Measurements from ENCODE around the gene FHOD3. TPM values are rescaled to one million over a fixed set of nuclear protein-coding genes. Genes with fewer than 3 reads are reported as not detected.

FHOD3 gene
- total and polyA plus RNA-seq, 2 donors (not counting 1 experiment from before 2014, with no cell fraction given), result not detected

DNA sequence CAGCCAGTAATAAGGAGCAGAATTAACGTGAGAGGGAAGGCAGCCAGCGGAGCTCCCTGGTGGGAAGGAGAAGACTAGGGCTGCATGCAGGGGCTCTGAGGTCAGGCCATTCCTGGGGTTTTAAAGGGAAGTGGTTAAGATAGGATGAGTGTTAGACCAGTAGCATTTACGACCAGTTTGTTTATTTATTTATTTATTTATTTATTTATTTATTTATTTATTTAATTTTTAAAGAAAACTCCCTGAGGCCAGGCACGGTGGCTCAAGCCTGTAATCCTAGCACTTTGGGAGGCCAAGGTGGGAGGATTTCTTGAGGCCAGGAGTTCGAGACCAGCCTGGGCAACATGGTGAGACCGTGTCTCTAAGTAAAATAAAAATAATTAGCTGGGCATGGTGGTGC lies 152.8 kb downstream of the FHOD3 start:
- Histone ChIP-seq H4K20me1 (ENCODE audit: control insufficient read depth, insufficient read depth, low read length, poor library complexity, severe bottlenecking) (no peaks in the 10 kb centered on the region), H3K36me3 (replicated peaks in 1 of 2; ENCODE audit: control extremely low read depth in 1 of 2, control insufficient read depth in 1 of 2, extremely low read depth in 1 of 2, insufficient read depth in 2 of 2, low read length in 1 of 2) (no peaks in the 10 kb centered on the region), H3K4me2 (replicated peaks; ENCODE audit: low read depth, low read length, poor library complexity, severe bottlenecking) (no peak overlapping the region), H3K9me3 (ENCODE audit: control extremely low read depth in 1 of 3, control insufficient read depth in 2 of 3, insufficient read depth in 1 of 3, low read length in 2 of 3) (no peaks in the 10 kb centered on the region), H3K27me3 (replicated peaks in 1 of 4; ENCODE audit: control extremely low read depth in 1 of 4, control insufficient read depth in 3 of 4, insufficient read depth in 4 of 4, low read length in 3 of 4) (no peaks in the 10 kb centered on the region), H2AFZ (ENCODE audit: insufficient read depth, low read depth, low read length, poor library complexity, severe bottlenecking) (no peak overlapping the region), H3K4me3 (ENCODE audit: control extremely low read depth in 1 of 5, extremely low read depth in 1 of 5, insufficient read depth in 1 of 5, low read depth in 2 of 5, low read length in 4 of 5) (no peak overlapping the region), H3K9ac (ENCODE audit: low read length) (no peak overlapping the region), H3K4me1 (ENCODE audit: control insufficient read depth in 2 of 2, insufficient read depth in 2 of 2, low read length in 2 of 2) (no peaks in the 10 kb centered on the region), H3K27ac (ENCODE audit: low read length in 2 of 2) (no peak overlapping the region), H3K79me2 (ENCODE audit: control insufficient read depth, insufficient read depth, low read length) (no peaks in the 10 kb centered on the region)
- no peaks in the 10 kb centered on the region for H3K4me1 Mint-ChIP-seq
- ATAC-seq (ENCODE audit: low read depth), result no peak
- WGBS (ENCODE audit: insufficient coverage), result 85% methylated on average over 2 of the region's 6 CpGs
- TF ChIP-seq EZH2 (IDR thresholded peaks at IDR 0.05; ENCODE audit: borderline replicate concordance, insufficient read depth, low read depth, low read length, poor library complexity, severe bottlenecking), result no peak
- TF ChIP-seq, protein P1, sequence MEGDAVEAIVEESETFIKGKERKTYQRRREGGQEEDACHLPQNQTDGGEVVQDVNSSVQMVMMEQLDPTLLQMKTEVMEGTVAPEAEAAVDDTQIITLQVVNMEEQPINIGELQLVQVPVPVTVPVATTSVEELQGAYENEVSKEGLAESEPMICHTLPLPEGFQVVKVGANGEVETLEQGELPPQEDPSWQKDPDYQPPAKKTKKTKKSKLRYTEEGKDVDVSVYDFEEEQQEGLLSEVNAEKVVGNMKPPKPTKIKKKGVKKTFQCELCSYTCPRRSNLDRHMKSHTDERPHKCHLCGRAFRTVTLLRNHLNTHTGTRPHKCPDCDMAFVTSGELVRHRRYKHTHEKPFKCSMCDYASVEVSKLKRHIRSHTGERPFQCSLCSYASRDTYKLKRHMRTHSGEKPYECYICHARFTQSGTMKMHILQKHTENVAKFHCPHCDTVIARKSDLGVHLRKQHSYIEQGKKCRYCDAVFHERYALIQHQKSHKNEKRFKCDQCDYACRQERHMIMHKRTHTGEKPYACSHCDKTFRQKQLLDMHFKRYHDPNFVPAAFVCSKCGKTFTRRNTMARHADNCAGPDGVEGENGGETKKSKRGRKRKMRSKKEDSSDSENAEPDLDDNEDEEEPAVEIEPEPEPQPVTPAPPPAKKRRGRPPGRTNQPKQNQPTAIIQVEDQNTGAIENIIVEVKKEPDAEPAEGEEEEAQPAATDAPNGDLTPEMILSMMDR (IDR thresholded peaks at IDR 0.05), result no peak
- H3K9me3 Mint-ChIP-seq (ENCODE audit: insufficient read depth), result no peaks in the 10 kb centered on the region
- no peak overlapping the region for H3K4me3 Mint-ChIP-seq
- ChIA-PET CTCF (no interaction called here), POLR2A (no interaction called here)
- H3K27me3 Mint-ChIP-seq, result peaks cover 9% of the 10 kb centered on the region
- intact Hi-C loops (cut with micrococcal nuclease), result no loop called here
- no peak for DNase-seq
- no peak overlapping the region for H3K27ac Mint-ChIP-seq

DNA sequence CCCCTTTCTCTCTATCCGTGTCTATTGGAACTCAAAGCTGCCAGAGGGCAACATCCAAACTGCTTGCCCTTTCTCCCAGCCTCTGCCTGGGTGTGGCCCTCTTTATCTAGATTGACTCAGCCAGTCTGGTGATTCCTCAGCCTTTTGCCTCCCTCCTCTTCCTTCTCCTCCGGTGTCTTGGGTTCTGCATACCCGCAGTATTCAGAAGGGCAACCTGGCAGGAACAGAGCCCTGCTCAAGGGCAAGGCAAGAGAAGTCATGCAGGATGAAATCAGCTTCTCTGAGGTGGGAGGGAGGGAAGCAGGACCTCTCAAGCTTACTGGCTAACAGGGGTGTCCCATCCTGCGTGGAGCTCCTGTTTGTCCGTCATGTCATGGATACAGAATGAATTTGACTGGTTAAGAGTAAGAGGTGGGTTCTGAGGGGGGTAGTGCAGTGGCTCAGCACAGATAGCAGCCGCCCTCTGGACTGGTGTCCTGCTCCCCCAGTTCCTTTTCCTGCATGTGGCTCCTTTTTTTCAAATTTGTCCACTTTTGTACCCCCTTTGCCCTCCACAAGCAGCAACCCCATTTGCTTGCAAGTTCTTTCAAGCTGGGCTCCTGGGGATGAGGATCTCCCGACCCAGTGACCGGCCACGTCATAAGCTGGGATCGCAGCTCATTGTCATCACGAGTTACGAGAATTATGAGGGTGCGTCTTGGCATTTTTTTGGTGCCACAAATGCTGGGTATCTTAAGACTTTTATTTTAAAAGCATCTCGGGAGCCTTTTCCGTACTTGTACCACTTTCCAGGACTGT lies 154.1 kb downstream of the FHOD3 start:
- no peak for ATAC-seq (ENCODE audit: low read depth)
- CTCF ChIA-PET, result no interaction called here
- WGBS (ENCODE audit: insufficient coverage), result 84% methylated on average over 11 of the region's 15 CpGs

More for the DNA sequence above, 154.1 kb downstream of the FHOD3 start:
- no peaks in the 10 kb centered on the region for H3K9me3 ChIP-seq (ENCODE audit: control extremely low read depth in 1 of 3, control insufficient read depth in 2 of 3, insufficient read depth in 1 of 3, low read length in 2 of 3)
- no peaks in the 10 kb centered on the region for H3K36me3 ChIP-seq (replicated peaks in 1 of 2; ENCODE audit: control extremely low read depth in 1 of 2, control insufficient read depth in 1 of 2, extremely low read depth in 1 of 2, insufficient read depth in 2 of 2, low read length in 1 of 2)
- intact Hi-C loops (cut with micrococcal nuclease), result no loop called here
- no peak overlapping the region for H3K4me3 ChIP-seq (ENCODE audit: control extremely low read depth in 1 of 5, extremely low read depth in 1 of 5, insufficient read depth in 1 of 5, low read depth in 2 of 5, low read length in 4 of 5)
- DNase-seq, result no peak
- no peak overlapping the region for H2AFZ ChIP-seq (ENCODE audit: insufficient read depth, low read depth, low read length, poor library complexity, severe bottlenecking)
- H3K27me3 ChIP-seq (replicated peaks in 1 of 4; ENCODE audit: control extremely low read depth in 1 of 4, control insufficient read depth in 3 of 4, insufficient read depth in 4 of 4, low read length in 3 of 4), result no peaks in the 10 kb centered on the region
- Mint-ChIP-seq H3K27me3 (peaks cover 9% of the 10 kb centered on the region), H3K9me3 (ENCODE audit: insufficient read depth) (no peaks in the 10 kb centered on the region), H3K4me1 (no peaks in the 10 kb centered on the region), H3K27ac (no peak overlapping the region), H3K4me3 (no peak overlapping the region)
- no peaks in the 10 kb centered on the region for H3K4me1 ChIP-seq (ENCODE audit: control insufficient read depth in 2 of 2, insufficient read depth in 2 of 2, low read length in 2 of 2)
- H4K20me1 ChIP-seq (ENCODE audit: control insufficient read depth, insufficient read depth, low read length, poor library complexity, severe bottlenecking), result no peaks in the 10 kb centered on the region
- no peak for TF ChIP-seq EZH2 (IDR thresholded peaks at IDR 0.05; ENCODE audit: borderline replicate concordance, insufficient read depth, low read depth, low read length, poor library complexity, severe bottlenecking)
- TF ChIP-seq, protein P1 (IDR thresholded peaks at IDR 0.05), result no peak
- H3K79me2 ChIP-seq (ENCODE audit: control insufficient read depth, insufficient read depth, low read length), result no peaks in the 10 kb centered on the region
- H3K27ac ChIP-seq (ENCODE audit: low read length in 2 of 2), result no peak overlapping the region
- no peak overlapping the region for H3K9ac ChIP-seq (ENCODE audit: low read length)
- H3K4me2 ChIP-seq (replicated peaks; ENCODE audit: low read depth, low read length, poor library complexity, severe bottlenecking), result no peak overlapping the region
- POLR2A ChIA-PET, result no interaction called here

All from B cell (primary cell).